T-cell (primary cell): ENCODE data around the gene TTC23. TPM values are rescaled to one million over a fixed set of nuclear protein-coding genes. Genes with fewer than 3 reads are reported as not detected.
A peak's percentile ranks its signal among the peaks of the same experiment; 100 is the strongest.

Source experiments
- ATAC-seq, 4 experiments: fragments of 200-7000 bp in 3 of 4; fragments of 150-1000 bp in 1 of 4; cut with Tn5 transposase; replicated peaks in 1 of 4; 1 replicate in 3 of 4; 2 replicates in 1 of 4; pipeline ENCODE4 v1.10.0; 2021; ENCODE audit warnings: moderate library complexity in 3 of 4, mild to moderate bottlenecking in 2 of 4, moderate number of reproducible peaks in 1 of 4
- CTCF ChIA-PET, 2 donors: fragments of 300-600 bp; sonication (Branson Sonifier 250); formaldehyde crosslinking; loops; one replicate each; lab custom pipeline; 2022; ENCODE audit warnings: antibody characterized with exemption in 2 of 2; lab: Charles Lee
- POLR2A ChIA-PET, 2 donors: fragments of 300-600 bp; sonication (Branson Sonifier 250); formaldehyde crosslinking; loops; one replicate each; lab custom pipeline; 2022; ENCODE audit warnings: antibody characterized with exemption in 2 of 2; lab: Charles Lee
- DNase-seq, 35 experiments: peaks; one replicate each; pipeline versions ENCODE4 v3.0.0 to v3.0.0-alpha.2; 2013 to 2023
- H3K27ac ChIP-seq: one replicate; pipeline ENCODE4 v1.5.1; 2013; ENCODE audit warnings: low read length
- H3K27me3 ChIP-seq, 2 experiments: replicated peaks in 1 of 2; 1 replicate in 1 of 2; 2 replicates in 1 of 2; pipeline versions ENCODE4 v1.6.1 to v1.7.0; 2013; ENCODE audit warnings: low read length in 1 of 2, mixed read lengths in 1 of 2; ENCODE audit not compliant: control insufficient read depth in 2 of 2, insufficient read depth in 2 of 2; ENCODE audit errors: extremely low read depth in 1 of 2
- H3K36me3 ChIP-seq, 2 donors: 1 replicate in 1 of 2; 2 replicates in 1 of 2; pipeline versions ENCODE4 v1.6.1 to v1.7.0; 2013; ENCODE audit warnings: low read length in 1 of 2; ENCODE audit not compliant: control insufficient read depth in 2 of 2, insufficient read depth in 1 of 2; ENCODE audit errors: extremely low read depth in 1 of 2
- H3K4me1 ChIP-seq, 2 experiments: 1 replicate in 1 of 2; 2 replicates in 1 of 2; pipeline versions ENCODE4 v1.6.1 to v1.7.0; 2013; ENCODE audit warnings: low read length in 2 of 2, mixed read lengths in 1 of 2; ENCODE audit not compliant: insufficient read depth in 2 of 2, control insufficient read depth in 1 of 2; ENCODE audit errors: extremely low read depth in 1 of 2
- H3K4me3 ChIP-seq, 2 donors: 1 replicate in 1 of 2; 2 replicates in 1 of 2; pipeline versions ENCODE4 v1.5.1 to v1.7.0; 2013; ENCODE audit warnings: mild to moderate bottlenecking in 2 of 2, low read length in 1 of 2, moderate library complexity in 1 of 2; ENCODE audit not compliant: control insufficient read depth in 1 of 2; ENCODE audit errors: extremely low read depth in 1 of 2
- H3K9me3 ChIP-seq: 2 replicates; pipeline ENCODE4 v1.7.0; 2013
- H3K27ac Mint-ChIP-seq, 2 donors: one replicate each; pipeline ENCODE4 v1.8.0; 2020 to 2021; ENCODE audit warnings: mild to moderate bottlenecking in 2 of 2, mixed read lengths in 2 of 2
- H3K27me3 Mint-ChIP-seq, 2 donors: one replicate each; pipeline ENCODE4 v1.8.0; 2021 to 2022; ENCODE audit warnings: mixed read lengths in 2 of 2
- H3K36me3 Mint-ChIP-seq: one replicate; pipeline ENCODE4 v1.8.0; 2021; ENCODE audit warnings: mixed read lengths
- H3K4me1 Mint-ChIP-seq, 3 donors: one replicate each; pipeline ENCODE4 v1.8.0; 2020 to 2022; ENCODE audit warnings: mixed read lengths in 3 of 3, mild to moderate bottlenecking in 1 of 3
- H3K4me3 Mint-ChIP-seq, 3 donors: one replicate each; pipeline ENCODE4 v1.8.0; 2020 to 2022; ENCODE audit warnings: mild to moderate bottlenecking in 3 of 3, mixed read lengths in 3 of 3, moderate library complexity in 3 of 3
- H3K9me3 Mint-ChIP-seq, 3 donors: one replicate each; pipeline ENCODE4 v1.8.0; 2020 to 2022; ENCODE audit warnings: mixed read lengths in 3 of 3
- WGBS: methylation state at CpG from one replicate; pipeline ENCODE4 v1.1.5; 2013; ENCODE audit warnings: missing lambda C conversion rate; ENCODE audit not compliant: insufficient coverage; 5-methylcytosine and 5-hydroxymethylcytosine counted together
- total RNA-seq, 35 experiments: library from RNA in 6 of 35; stranded (reverse) in 6 of 35; fragments of 120-200 nt in 1 of 35; gene quantifications; one replicate each; pipeline versions ENCODE4 v1.2.1 to v1.2.4 and lab custom pipeline; 2013 to 2026

Gene TTC23
- total RNA-seq, 5 donors from 2014 or later (not counting 1 experiment from before 2014, with no cell fraction given): 0.18 to 2.2 (median 1.3) TPM; not detected in 2

GRCh38 chr15:99167201-99167600, 82.2 kb downstream of the TTC23 start:
- no peaks in the 10 kb centered on the region for H3K36me3 ChIP-seq
- Mint-ChIP-seq H3K9me3 (no peaks in the 10 kb centered on the region), H3K4me3 (no peak overlapping the region), H3K27me3 (no peaks in the 10 kb centered on the region), H3K27ac (no peak overlapping the region), H3K4me1 (peaks cover 15 to 22% (median 19%) of the 10 kb centered on the region in 3 donors), H3K36me3 (no peaks in the 10 kb centered on the region)
- no peaks in the 10 kb centered on the region for H3K4me1 ChIP-seq
- ATAC-seq: no peak
- H3K27ac ChIP-seq: no peak overlapping the region
- ChIA-PET POLR2A (no interaction called here), CTCF (no interaction called here)
- no peaks in the 10 kb centered on the region for H3K27me3 ChIP-seq
- no peaks in the 10 kb centered on the region for H3K9me3 ChIP-seq
- WGBS: 85% methylated on average over 3 of the region's 5 CpGs
- no peak for DNase-seq
- H3K4me3 ChIP-seq: no peak overlapping the region

- Mint-ChIP-seq H3K4me1 (peaks cover 15 to 22% (median 19%) of the 10 kb centered on the region in 3 donors), H3K27ac (no peak overlapping the region), H3K36me3 (no peaks in the 10 kb centered on the region), H3K27me3 (no peaks in the 10 kb centered on the region), H3K4me3 (no peak overlapping the region), H3K9me3 (no peaks in the 10 kb centered on the region)
- ATAC-seq (no peak), DNase-seq (no peak)
- H3K36me3 ChIP-seq: no peaks in the 10 kb centered on the region
- no peaks in the 10 kb centered on the region for H3K27me3 ChIP-seq
- WGBS: 91% methylated on average over 19 of the region's 23 CpGs
- ChIA-PET CTCF (no interaction called here), POLR2A (no interaction called here)
- no peak overlapping the region for H3K27ac ChIP-seq
- H3K4me3 ChIP-seq: no peak overlapping the region
- H3K4me1 ChIP-seq: no peaks in the 10 kb centered on the region
- H3K9me3 ChIP-seq: no peaks in the 10 kb centered on the region
Measured at GRCh38 chr15:99165956-99166689, 83.3 kb downstream of the TTC23 start.

- Mint-ChIP-seq H3K9me3 (no peaks in the 10 kb centered on the region), H3K27ac (no peak overlapping the region), H3K4me1 (peaks cover 15 to 22% (median 19%) of the 10 kb centered on the region in 3 donors), H3K36me3 (no peaks in the 10 kb centered on the region), H3K27me3 (no peaks in the 10 kb centered on the region), H3K4me3 (no peak overlapping the region)
- ChIA-PET POLR2A (no interaction called here), CTCF (no interaction called here)
- WGBS: 100% methylated on average over 1 of the region's 3 CpGs
- DNase-seq (no peak), ATAC-seq (no peak)
- no peak overlapping the region for H3K4me3 ChIP-seq
- no peaks in the 10 kb centered on the region for H3K27me3 ChIP-seq
- no peaks in the 10 kb centered on the region for H3K4me1 ChIP-seq
- H3K36me3 ChIP-seq: no peaks in the 10 kb centered on the region
- H3K27ac ChIP-seq: no peak overlapping the region
- H3K9me3 ChIP-seq: no peaks in the 10 kb centered on the region
Measured at GRCh38 chr15:99165020-99165790, 84.2 kb downstream of the TTC23 start.

DNA sequence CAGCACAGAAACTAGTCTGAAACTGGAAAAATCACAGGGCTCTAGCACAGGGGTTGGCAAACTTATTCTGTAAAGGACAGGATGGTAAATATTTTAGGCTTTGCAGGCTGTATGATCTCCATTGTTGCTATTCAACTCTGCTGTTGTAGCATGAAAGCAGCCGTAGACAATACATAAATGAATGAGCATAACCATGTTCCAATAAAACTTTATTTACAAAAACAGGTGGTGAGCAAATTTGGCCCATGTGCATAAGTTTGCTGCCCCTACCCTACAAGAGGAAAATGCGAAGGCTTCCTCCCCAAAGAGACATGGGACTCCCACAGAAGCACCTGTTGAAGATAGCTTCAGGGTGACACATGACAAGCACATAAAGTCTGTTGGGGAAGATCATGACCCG, 85.3 kb downstream of the TTC23 start:
- H3K4me3 ChIP-seq: no peak overlapping the region
- H3K4me1 ChIP-seq: no peaks in the 10 kb centered on the region
- H3K27me3 ChIP-seq: no peaks in the 10 kb centered on the region
- ChIA-PET CTCF (no interaction called here), POLR2A (no interaction called here)
- Mint-ChIP-seq H3K4me3 (no peak overlapping the region), H3K4me1 (peaks cover 15 to 22% (median 19%) of the 10 kb centered on the region in 3 donors), H3K36me3 (no peaks in the 10 kb centered on the region), H3K9me3 (no peaks in the 10 kb centered on the region), H3K27me3 (no peaks in the 10 kb centered on the region), H3K27ac (no peak overlapping the region)
- WGBS: 100% methylated on average over 2 of the region's 3 CpGs
- H3K27ac ChIP-seq: no peak overlapping the region
- no peaks in the 10 kb centered on the region for H3K36me3 ChIP-seq
- ATAC-seq: no peak
- no peaks in the 10 kb centered on the region for H3K9me3 ChIP-seq
- no peak for DNase-seq

DNA sequence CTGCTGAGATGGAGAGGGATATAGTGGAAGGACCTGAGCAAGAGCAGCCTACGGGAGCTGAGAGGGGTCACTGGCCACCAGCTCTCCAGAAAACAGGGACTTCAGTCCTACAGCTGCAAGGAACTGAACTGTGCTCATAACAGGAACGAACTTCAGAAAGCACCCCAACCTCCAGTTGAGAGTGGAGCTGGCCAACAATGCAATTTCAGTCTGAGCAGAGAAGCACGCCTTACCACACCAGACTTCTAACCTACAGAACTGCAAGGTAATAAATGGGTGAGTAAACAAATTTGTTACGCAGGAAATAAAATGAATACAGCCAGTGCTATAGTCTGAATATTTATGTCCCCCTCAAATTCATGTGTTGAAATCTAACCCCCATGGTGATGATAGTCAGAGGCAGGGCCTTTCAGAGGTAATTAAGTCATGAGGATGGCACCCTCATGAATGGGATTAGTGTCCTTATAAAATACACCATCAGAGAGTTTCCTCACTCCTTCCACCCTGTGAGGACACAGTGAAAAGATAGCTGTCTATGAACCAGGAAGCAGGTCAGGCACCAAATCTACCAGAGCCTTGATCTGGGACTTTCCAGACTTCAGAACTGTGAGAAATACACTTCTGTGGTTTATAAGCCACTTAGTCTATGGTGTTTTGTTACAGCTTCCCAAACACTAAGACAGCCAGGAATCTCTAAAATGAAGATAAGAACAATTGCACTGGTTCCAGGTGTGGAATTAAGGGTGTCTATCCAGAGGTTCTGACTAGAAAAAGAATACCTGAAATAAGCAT, 85.9 kb downstream of the TTC23 start:
- POLR2A ChIA-PET: interaction anchor here in 1 of 2 donors (0.5 kb wide), 1 partner anchor 70 kb away, joined by 3 read pairs; no protein-coding TSS in a partner anchor
- DNase-seq (peak in 1 of 35 experiments; percentile 7), ATAC-seq (peak in 1 of 4 experiments; percentile 64)
- Mint-ChIP-seq H3K27ac (peak overlapping the region; percentile 6 to 61), H3K36me3 (no peaks in the 10 kb centered on the region), H3K4me3 (no peak overlapping the region), H3K27me3 (no peaks in the 10 kb centered on the region), H3K9me3 (no peaks in the 10 kb centered on the region), H3K4me1 (peaks cover 15 to 22% (median 19%) of the 10 kb centered on the region in 3 donors)
- no peak overlapping the region for H3K27ac ChIP-seq
- no peak overlapping the region for H3K4me3 ChIP-seq
- 100% methylated on average over 1 of the region's 4 CpGs for WGBS
- H3K9me3 ChIP-seq: no peaks in the 10 kb centered on the region
- CTCF ChIA-PET: no interaction called here
- H3K27me3 ChIP-seq: no peaks in the 10 kb centered on the region
- no peaks in the 10 kb centered on the region for H3K4me1 ChIP-seq
- H3K36me3 ChIP-seq: no peaks in the 10 kb centered on the region
